ENCODE results near the gene ELAVL4.
"Not testable (repeated sequence)": the region's sequence is repeated elsewhere in the genome, so short reads cannot be mapped to it uniquely, and the experiment has no call there.

The ELAVL4 gene

DNA sequence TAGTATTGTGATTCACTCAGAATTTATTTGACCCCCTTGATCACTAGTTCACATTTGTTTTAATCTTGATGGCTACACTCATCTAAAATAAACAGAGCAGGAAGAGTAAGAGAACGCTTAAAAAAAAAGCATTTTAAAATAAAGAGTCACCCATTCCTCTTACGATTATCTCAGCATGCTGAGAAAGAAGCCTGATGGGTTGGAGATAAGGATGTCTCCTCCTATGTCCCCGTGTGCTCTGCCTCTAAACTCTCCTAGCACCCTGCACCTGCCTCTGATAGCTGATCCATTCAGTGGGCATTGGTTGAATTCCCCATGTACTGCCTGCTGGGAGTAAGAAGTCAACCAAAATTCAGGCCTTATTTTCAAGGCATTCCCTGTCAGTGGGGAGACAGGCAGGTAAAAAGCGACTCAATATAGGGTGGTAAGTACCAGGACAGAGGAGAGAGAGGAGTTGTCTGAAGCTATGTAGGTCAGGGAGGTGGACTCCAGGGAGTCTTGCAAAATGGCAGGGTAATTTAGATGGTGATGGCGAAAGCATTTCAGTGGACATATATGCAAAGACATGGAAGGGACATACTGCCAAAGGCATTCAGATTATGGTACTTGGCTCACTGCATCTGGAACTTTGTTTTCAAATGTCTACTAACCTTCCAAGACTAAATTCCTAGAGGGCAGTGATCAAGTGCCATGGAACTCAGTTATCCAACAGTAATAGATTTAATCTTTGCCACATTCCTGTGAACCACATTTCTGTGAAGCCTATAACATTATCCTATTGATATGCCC is 18.4 kb downstream of the ELAVL4 start:
- DNase-seq: no peak

DNA sequence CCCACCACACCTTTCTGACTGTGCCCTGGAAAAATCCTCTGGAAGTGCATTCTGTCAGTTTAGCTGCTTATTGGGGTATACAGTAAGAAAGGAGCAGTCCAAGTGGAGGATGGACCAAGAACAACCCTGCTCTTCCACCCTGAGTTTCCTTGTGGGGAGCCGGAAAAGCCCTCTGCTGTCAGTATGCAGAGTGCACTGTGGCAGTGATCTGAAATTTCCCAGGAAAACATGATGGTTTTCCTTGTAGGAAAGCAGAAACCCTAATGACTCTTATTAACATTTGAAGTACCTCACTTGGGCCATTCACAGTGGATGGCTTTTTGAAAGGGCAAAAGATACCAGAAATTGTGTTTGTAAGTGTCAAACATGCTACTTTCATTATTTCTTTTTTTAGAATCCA is 20.5 kb downstream of the ELAVL4 start:
- no peak for DNase-seq

DNA sequence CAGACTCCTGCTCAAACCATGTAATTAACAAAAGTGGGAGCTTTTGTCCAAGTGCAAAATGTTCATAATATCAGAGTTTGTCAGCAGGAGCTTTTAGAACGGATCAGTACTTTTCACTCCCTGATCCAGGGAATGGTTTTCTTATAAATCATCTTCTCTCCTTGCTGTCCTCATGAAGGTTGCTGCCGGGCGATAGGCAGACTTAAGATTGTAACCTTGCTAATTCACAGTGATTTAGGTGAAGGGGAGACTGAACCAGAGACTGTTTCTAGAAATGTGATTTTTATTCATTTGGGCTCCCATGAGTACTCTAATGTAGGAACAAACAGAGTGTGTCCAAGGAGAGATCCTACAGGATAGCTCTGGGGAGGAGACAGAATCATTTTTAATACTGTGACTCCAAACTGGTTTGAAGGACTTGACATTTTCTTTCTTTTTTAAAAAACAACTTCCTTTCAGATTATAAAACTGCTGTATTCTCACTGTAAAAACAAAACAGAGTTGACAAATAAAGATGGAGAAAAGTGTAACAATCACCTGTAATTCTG is 23.7 kb downstream of the ELAVL4 start:
- DNase-seq: no peak

DNA sequence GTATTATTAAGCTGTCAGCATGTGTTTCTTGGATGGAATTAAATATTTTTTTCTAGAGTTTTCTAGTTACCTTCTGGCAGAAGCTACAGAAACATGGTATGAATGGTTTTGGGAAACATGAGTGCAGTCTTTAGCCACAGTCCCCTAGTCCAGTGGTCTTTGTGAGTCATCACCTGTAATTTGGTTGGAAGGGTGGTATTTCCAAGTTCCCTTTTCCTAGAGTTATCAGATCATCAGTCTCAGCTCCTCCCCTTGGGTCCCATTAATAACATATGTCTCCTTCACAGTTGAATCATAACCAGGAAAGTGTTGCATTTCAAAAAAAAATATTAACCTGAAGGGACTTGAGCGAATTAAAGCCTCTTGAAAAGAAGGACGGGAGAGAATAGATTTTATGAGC is 27.0 kb downstream of the ELAVL4 start:
- no peak for DNase-seq

DNA sequence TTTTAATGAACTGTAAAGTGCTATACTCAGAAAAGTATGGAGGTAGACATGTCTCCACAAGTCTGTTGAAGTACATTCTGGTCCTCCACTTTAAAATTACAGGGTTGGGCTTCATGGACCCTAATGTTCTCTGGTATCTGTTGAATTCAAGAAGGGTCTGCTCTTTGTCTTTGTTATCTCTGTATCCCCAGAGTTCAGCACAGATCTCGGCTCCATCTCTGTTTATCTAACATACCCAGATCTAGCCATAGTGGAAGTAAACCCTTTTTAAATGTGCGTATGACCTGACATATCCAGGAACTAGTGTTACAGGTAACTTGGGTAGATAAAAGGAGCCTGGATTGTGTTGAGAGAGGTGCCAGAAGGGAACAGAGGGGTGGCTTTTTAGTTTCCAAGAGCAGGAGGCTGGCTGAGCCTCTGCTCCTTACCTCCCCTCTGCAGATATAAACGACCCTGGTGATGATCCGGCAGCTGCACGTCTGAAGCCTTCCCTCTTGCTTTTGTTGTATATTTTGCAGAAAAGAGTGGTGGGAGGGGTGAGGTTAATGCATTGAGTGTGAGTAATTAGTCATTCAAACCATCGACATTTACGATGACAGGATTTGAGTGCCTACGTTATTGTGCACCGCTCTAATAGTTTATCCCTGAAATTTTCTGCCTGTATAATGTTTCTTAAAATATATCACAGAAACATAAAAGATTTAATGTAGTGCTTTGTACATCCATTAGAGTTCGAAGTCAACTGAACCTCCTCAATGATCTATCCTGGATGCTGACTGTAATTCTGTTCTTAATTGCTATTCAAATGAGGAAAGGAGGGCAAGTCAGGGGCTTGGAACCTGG is 30.8 kb downstream of the ELAVL4 start:
- no peak for DNase-seq

DNA sequence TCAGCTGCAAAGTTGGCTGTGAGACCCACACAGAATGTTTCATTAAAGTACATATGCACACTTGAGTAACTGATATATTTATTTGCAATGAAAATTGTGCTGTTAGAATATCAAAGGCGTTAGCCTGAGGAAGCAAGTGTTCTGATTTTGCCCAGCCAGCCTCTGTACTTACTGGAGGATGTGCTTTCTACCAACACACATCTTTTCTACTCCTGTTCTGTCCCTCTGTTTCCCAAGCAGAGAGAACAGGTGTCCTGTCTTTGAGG is 31.4 kb downstream of the ELAVL4 start:
- no peak for DNase-seq

DNA sequence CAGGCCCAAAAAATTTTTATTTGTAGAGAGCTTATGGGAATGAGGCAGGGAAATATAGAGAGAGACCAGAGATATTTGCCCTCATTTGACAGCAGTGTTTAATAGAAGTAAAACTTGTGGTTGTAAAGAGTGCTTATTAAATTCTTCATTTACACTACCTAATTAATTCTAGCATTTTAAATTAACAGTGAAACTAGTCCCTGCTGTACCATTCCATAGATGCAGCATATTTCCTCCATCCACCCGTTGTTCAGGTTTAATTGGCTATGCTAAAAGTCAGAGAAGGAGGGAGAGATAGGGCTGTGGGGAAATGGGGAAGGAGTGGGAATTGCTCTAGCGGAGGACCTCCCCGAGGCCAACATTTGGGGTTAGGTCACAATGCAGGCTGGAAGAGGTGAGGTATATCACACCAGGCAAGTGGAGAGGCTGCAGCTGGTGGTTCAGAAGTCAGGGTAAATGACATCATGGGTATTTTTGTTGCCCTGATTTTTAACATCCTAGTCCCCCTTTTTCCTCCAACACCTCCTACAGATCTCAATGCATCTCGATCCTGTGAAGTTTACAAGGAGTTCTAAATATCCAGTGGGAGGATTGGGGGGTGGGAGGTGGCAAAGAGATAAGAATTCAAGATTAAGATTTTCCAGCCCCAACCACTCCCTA is 38.6 kb downstream of the ELAVL4 start:
- no peak for DNase-seq

DNA sequence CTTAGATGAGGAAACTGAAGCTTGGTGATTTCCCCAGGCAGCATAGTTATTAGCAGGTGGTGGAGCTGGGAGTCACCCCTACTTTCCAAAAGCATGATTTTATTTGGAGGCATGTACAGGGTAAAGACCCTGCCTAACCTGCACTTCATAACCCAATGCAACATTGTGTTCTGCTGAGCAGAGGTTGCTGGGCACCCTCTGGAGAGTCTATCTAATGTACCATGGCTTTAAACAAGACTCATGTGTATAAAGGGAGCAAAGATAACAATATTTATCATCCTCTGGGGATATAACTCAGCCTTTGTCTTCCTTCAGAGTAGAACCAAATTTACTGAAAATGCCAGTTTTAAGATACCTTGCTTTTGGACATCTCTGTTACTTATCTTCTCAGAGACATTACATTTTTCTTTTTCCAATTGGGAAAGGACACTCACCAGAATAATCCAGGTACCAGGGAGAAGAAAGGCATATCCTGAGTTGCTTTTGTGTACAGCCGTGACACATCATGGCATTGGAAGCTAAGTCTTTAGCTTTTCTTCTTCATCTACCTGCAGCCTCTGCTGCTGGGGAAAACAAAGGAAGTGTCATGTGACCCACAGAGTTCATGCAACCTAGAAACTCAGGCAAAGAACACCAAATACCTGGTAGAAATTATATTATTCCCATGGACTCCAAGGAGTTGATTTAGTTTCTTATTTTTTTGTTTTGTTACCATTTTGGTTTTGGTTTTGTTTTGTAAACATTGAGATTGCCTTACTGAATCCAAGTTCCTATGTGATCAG is 39.6 kb downstream of the ELAVL4 start:
- DNase-seq: no peak

DNA sequence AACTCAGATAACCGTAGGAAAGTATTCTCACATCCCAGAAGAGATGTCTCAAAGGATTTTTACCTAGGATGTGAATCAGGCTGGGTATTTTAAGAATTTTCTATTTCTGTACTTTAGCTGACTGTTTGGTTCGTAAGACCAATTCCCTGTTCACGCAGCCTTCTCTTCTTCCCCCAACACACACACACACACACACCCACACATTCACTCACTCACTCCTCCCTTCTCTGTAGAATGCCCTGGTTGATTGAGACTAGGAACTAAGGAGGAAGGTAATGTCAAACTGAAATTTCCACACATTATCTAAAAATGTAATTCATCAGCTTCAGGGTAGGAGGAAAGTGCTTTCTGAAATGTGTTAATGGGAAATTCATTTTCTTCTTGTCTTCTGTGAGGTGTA is 43.5 kb downstream of the ELAVL4 start:
- no peak for DNase-seq

DNA sequence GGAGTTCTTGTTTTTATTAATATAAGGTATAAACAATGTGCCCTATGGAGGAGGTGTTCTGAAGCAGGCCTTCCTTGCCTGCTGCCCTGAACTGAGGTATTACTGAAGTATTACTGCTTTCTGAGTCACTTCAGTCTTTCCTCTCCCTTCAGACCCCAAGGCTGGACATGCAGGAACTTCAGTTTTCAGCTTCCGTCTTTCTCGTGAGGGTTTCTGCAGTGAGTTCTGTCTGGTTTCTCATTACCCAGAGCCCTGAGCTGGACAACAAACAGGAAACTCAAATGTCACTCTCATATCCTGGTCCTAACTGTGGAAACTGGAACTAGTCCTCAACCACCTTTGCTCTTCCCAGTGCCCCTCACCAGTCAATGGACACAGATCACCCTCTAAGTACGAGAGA is 46.8 kb downstream of the ELAVL4 start:
- no peak for DNase-seq

DNA sequence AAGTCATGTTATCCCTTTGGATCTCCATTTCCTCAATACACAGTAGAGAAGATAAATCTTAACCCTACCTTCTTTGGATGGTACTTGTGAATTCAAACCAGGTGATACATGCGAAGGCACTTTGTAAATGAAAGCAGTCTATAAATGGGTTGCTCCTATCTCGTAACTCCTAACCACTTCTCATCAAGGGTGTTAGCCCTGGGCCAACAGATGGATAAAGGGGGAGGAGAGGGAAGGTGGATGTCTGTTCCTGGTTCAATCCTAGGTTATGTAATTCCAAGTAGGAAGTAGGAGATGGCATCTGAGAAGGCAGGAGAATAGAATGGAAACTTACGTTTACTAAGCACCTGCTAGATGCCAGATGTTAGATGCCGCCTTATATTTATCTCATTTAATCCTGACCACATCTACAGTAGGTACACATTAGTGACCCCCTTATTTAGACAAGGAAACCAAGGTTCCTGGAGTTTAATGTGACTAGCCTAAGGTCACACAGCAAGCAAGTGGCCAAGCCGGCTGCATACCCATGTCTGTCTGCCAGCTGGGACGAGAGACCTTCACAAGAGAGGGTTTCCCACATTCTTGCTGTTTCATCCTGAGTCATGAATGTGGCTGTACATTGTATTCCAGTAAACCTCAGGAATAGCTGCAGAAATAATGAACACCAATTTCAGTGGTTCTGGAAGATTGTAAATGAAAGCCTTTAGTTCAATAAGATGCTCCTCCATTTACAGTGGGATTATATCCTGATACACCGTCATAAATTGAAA is 47.7 kb downstream of the ELAVL4 start:
- no peak for DNase-seq

DNA sequence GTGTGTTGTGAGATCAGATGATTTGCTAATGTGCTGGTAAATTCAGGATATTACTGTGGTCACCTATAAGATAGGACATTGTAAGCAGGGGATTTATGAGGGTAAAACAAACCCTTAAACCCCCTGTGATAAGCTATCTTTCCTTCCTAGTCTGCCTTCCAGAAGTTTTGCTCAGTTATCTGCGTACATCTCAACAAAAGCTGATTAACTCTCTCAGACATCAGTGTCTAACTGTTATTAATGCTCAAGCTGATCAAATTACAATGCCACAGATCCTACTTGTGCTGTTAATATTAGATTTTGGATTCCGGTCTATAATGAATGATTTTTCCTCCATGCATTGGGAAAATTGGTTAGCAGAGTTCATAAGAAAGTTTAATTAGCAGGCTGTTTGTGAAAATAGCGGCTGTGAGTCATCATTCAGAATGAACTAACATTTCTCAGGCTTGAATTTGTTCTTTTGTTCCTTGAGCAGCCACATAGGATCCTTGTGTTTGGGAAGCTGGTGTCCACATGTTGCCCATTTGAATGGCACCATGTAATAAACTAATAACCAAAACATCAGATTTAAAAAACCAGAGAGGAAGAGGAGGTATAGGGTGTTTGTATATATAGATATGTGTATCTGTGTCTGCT is 48.7 kb downstream of the ELAVL4 start:
- DNase-seq: no peak

DNA sequence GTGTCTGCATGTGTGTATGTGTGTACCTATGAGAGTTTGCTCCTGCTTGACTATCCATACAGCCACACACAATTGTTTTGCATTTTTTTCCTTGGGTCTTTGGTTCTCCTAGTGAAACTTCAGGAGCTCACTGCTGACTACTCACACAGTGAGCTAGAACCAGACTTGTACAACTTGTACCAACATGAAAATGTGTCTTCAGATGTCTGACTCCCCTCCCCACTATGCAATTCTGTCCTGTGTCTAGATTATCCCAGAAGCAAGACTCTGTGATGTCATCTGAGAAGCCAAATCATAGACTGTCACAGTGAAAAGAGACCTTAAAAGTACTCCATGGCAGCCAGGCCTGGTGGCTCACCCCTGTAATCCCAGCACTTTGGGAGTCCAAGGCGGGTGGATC is 49.7 kb downstream of the ELAVL4 start:
- DNase-seq: no peak

DNA sequence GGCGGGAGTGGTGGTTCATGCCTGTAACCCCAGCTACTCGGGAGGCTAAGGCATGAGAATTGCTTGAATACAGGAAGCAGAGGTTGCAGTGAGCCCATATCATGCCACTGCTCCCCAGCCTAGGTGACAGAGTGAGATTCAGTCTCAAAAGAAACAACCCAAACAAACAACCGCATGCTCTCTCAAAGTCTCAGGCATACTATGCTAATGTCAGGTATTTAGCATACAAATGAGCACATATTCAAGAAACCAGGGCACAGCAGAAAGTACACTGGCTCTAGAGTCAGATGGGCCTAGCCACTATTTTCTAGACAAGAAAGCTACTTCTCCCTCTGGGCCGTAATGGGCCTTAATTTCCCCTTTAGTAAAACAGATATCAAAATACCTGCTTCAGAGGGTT is 55.0 kb downstream of the ELAVL4 start:
- DNase-seq: no peak

DNA sequence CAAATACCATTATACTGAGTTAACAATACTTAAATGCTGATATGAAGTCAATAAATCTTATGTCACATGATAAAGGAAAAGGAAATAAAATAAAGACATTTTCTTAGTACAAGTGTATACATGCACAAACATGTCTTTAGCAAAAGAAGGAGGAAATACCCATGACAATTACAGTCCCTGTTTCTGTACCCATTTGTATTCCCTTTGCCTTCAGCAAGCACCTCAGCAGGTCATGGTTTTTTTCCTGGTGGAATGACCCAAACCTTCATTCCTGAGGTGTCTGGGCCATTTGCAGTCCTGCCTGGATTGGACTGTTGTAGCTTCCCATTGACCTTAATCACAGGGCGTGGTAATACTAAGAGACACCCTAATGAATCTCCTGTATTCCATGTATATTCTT is 57.6 kb downstream of the ELAVL4 start:
- not testable (repeated sequence) for DNase-seq

DNA sequence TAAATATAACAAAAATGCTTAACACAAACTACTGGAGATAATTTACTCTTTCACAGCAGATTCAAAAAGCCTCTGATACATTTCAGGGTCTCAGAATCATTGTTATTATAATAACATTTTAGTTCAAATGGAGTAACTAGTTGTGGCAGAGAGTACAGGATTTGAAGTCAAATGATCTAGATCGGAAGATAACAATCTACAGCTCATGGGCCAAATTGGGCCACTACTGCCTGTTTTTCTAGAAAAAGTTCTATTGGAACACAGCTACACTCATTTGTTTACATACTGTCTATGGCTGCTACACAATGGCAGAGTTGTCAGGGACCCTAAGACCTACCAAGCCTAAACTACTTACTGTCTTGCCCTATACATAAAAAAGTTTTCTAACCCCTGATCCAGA is 63.6 kb downstream of the ELAVL4 start:
- no peak for DNase-seq

DNA sequence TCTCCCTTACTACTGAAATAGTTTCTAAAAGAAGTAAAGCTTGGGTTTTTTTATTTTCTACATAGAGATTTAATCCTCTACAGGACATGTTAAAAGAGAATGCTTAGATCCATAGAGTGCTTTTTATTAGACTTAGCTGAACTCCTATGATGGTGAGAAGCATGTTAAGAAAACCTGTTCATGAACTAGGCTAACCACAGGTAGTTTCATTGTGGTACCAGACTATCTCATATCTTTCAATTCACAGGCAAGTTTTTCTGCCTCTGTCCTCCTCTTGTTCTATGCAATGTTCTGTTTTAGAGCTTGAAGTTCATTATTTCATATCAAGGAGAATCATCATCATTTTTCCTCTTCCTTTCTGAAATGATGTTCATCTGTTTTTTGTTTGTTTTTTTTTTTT is 65.4 kb downstream of the ELAVL4 start:
- DNase-seq: no peak

DNA sequence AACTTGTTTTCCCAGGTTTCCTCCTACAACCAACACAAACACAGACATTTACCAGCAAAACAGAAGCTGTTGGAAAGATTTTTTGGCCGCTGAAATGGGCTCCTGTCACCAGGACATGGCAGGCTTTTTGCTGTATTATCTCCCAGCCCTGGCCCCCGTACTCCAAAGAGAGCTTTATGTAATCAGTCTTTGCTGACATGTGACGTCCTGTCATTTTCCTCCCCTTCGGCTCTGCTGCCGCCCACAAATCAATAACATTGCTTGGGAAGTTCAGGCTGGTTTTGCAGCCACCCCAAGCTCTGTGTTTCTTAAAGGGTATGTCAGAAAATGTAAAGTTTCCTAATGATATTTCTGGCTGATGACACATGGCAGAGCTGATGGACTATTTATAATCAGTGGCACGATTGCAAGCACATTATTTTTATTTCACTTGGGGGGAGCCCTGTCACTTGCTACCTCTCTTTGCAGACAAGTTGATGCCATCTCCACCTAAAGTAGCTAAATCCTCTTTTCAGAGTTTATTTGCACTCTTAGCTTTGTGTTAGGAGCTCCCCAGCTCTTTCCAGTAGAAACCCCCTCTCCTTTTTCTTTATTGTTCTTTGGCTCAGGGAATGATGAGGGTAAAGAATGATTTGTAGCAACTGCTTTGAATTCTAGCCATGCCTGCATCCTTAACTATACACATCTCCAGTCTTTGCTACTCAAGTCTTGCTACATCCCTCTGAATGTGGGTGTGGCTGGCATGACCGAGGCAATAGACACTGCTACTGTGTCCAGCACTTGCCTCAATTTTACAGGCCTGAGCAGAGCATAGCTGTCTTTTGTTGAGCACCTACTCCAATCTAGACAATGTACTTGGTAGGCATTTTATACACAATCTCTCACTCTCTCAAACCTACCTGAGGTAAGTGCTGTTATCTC is 67.3 kb downstream of the ELAVL4 start:
- DNase-seq: no peak

DNA sequence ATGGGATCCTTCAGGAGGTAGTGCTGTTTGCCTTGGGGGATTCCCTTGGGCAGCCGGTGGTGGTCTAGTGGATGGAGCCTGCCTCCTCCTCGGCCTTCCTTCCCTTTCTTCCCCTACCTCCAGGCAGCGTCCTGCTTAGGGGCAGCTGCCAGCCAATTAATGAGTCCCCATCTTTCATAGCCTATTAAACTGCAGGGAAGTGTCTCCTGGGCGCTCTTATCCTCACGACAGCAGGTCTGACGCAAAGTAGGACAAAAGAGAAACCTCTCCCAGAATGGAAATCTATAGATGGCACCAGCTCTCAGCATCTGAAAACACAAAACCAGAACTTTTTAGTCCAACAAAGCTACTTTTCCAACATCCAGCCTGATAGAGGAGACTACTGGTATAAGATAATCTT is 69.3 kb downstream of the ELAVL4 start:
- no peak for DNase-seq

DNA sequence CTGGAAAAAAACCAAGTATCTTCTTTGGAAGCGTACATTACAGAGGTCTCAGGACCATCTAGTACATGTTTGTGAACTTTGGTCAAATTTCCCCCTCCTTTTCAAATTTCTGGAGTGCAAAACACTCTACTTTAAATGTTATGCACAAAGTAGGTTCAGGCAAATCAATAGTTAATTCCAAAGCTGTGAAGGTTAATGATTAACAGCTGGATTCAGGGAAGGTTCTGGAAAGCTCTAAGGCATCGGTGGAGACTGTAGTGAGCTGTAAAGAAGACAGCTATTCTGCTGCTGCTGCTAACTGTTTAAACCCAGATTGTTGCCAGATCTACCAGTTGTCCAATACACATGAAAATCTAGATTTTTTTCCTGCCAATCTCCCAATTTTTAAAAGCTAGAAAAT is 70.9 kb downstream of the ELAVL4 start:
- no peak for DNase-seq

DNA sequence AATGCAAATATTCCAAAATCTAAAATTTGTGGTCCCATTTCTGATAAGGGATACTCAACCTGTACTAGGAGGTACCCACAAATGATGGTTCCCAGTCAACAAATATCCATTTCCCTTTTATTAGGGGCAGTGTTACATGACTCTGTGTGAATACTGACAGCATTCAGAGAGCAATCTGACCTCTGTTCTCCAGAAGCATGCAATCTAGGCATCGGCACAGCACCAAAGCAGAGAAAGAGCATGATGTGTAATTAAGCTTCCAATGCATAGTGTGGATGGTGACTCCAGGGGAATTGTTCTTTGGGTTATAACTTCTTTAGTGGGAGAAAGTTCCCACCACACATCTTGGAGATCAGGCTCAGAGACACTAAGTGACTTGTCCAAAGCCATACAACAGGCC is 71.6 kb downstream of the ELAVL4 start:
- DNase-seq: no peak

Data from fibroblast of skin of right biceps (primary cell).